HCT116 (cell line): ENCODE measurements around the gene SRL. TPM values are rescaled to one million over a fixed set of nuclear protein-coding genes. Genes with fewer than 3 reads are reported as not detected.
"Not testable (repeated sequence)": the region's sequence is repeated elsewhere in the genome, so short reads cannot be mapped to it uniquely, and the experiment has no call there.

Experiments used
- ATAC-seq: fragments of 200-7000 bp; cut with Tn5 transposase; 2 replicates; pipeline ENCODE4 v1.9.1; 2020; ENCODE audit warnings: mild to moderate bottlenecking, moderate library complexity
- BruUV-seq: library from RNA; stranded (reverse); fragments of 400-500 nt; replicated peaks from 2 replicates; lab custom pipeline; 2021; lab: Mats Ljungman, UMichigan
- CTCF ChIA-PET: fragments of 300-600 bp; sonication (Branson Sonifier 250); formaldehyde crosslinking; loops from one replicate; lab custom pipeline; 2021; ENCODE audit warnings: antibody characterized with exemption; lab: Charles Lee
- POLR2A ChIA-PET: fragments of 300-600, 350-600 bp; sonication (Branson Sonifier 250); formaldehyde crosslinking; loops from one replicate; lab custom pipeline; 2021; ENCODE audit warnings: antibody characterized with exemption; lab: Charles Lee
- RAD21 ChIA-PET, 2 experiments: fragments of 300-600 bp; sonication (Branson Sonifier 250); formaldehyde crosslinking; loops; one replicate each; lab custom pipeline; 2023; ENCODE audit warnings: low total read pairs in 2 of 2; ENCODE audit not compliant: uncharacterized antibody in 2 of 2, unreplicated experiment in 2 of 2, low non-redundant PET in 1 of 2; lab: Charles Lee
- DNase-seq: peaks from one replicate; pipeline ENCODE4 v3.0.0-alpha.2; 2010; ENCODE audit warnings: low read depth, low spot score
- H2AFZ ChIP-seq: fragments of 200-600 bp; shearing (Covaris generic), sonication (generic); 2 replicates; pipeline ENCODE4 v1.6.1; 2017; ENCODE audit warnings: low read depth, mixed run types, mixed read lengths, antibody characterized with exemption, low read length; ENCODE audit not compliant: poor library complexity, severe bottlenecking
- H3K27ac ChIP-seq: 2 replicates; pipeline ENCODE4 v1.5.1; 2012; ENCODE audit warnings: low read depth, low read length
- H3K27me3 ChIP-seq: fragments of 200-600 bp; sonication (generic); 2 replicates; pipeline ENCODE4 v1.6.1; 2016; ENCODE audit warnings: mixed run types, low read length, mixed read lengths; ENCODE audit not compliant: insufficient read depth
- H3K36me3 ChIP-seq, 2 experiments: fragments of 200-500 bp in 1 of 2; fragments of 200-600 bp in 1 of 2; sonication (Bioruptor generic) in 1 of 2; sonication (generic) in 1 of 2; 2 replicates each; pipeline versions ENCODE4 v1.5.1 to v1.6.1; 2014 to 2016; ENCODE audit warnings: low read length in 2 of 2, inconsistent platforms in 1 of 2, mixed read lengths in 1 of 2, mixed run types in 1 of 2; ENCODE audit not compliant: insufficient read depth in 2 of 2, control insufficient read depth in 1 of 2
- H3K4me1 ChIP-seq, 2 experiments: fragments of 200-600 bp in 1 of 2; sonication (generic) in 1 of 2; 2 replicates each; pipeline versions ENCODE4 v1.5.1 to v1.6.1; 2012 to 2017; ENCODE audit warnings: low read length in 2 of 2, inconsistent platforms in 1 of 2, mild to moderate bottlenecking in 1 of 2, mixed read lengths in 1 of 2, mixed run types in 1 of 2, moderate library complexity in 1 of 2; ENCODE audit not compliant: insufficient read depth in 2 of 2, control insufficient read depth in 1 of 2
- H3K4me2 ChIP-seq: fragments of 200-600 bp; sonication (generic); 2 replicates; pipeline ENCODE4 v1.6.1; 2017; ENCODE audit warnings: mixed run types, low read length, mixed read lengths
- H3K4me3 ChIP-seq, 2 experiments: fragments of 200-600 bp in 1 of 2; sonication (generic) in 1 of 2; replicated peaks in 1 of 2; 2 replicates each; pipeline ENCODE4 v1.5.1; 2011 to 2016; ENCODE audit warnings: low read length in 2 of 2, control low read depth in 1 of 2, low read depth in 1 of 2, mild to moderate bottlenecking in 1 of 2, mixed read lengths in 1 of 2, mixed run types in 1 of 2
- H3K79me2 ChIP-seq: fragments of 200-600 bp; sonication (generic); 2 replicates; pipeline ENCODE4 v1.6.1; 2017; ENCODE audit warnings: mild to moderate bottlenecking, mixed run types, low read length, moderate library complexity, mixed read lengths; ENCODE audit not compliant: insufficient read depth
- H3K9ac ChIP-seq: fragments of 200-600 bp; sonication (generic); 2 replicates; pipeline ENCODE4 v1.6.1; 2016; ENCODE audit warnings: low read length, mixed read lengths
- H3K9me2 ChIP-seq: fragments of 200-600 bp; sonication (generic), shearing (Covaris generic); 2 replicates; pipeline ENCODE4 v1.6.1; 2017; ENCODE audit warnings: mixed run types, mild to moderate bottlenecking, moderate library complexity; ENCODE audit not compliant: insufficient read depth
- H3K9me3 ChIP-seq, 2 experiments: fragments of 200-500 bp in 1 of 2; fragments of 200-600 bp in 1 of 2; sonication (Bioruptor generic) in 1 of 2; sonication (generic) in 1 of 2; 2 replicates each; pipeline ENCODE4 v1.6.1; 2014 to 2017; ENCODE audit warnings: low read length in 2 of 2, mixed read lengths in 2 of 2, inconsistent platforms in 1 of 2, low read depth in 1 of 2, mild to moderate bottlenecking in 1 of 2, mixed run types in 1 of 2, moderate library complexity in 1 of 2; ENCODE audit not compliant: control insufficient read depth in 1 of 2, insufficient read depth in 1 of 2
- H4K20me1 ChIP-seq: fragments of 200-600 bp; sonication (generic), shearing (Covaris generic); 2 replicates; pipeline ENCODE4 v1.6.1; 2017; ENCODE audit warnings: mixed run types, mild to moderate bottlenecking, moderate library complexity; ENCODE audit not compliant: insufficient read depth
- ELF1 ChIP-seq: IDR thresholded peaks from 2 replicates; pipeline ENCODE4 v1.6.1; 2012; ENCODE audit warnings: low read depth, borderline replicate concordance
- EZH2phosphoT487 ChIP-seq: fragments of 200-600 bp; IDR thresholded peaks from 2 replicates; pipeline ENCODE4 v1.6.1; 2018; ENCODE audit warnings: antibody characterized with exemption, borderline replicate concordance
- RAD21 ChIP-seq: IDR thresholded peaks from 2 replicates; pipeline ENCODE4 v1.6.1; 2012; ENCODE audit warnings: low read depth, mild to moderate bottlenecking
- ZNF274 ChIP-seq: fragments of 200-500 bp; sonication (Bioruptor generic); IDR thresholded peaks from 2 replicates; pipeline ENCODE4 v1.6.1; 2014; ENCODE audit warnings: mild to moderate bottlenecking, low read depth, low read length, inconsistent platforms
- intact Hi-C: fragments of 100-400 bp; cut with micrococcal nuclease; formaldehyde crosslinking; loops from 2 replicates; pipeline ENCODE4 v1.10.0; 2022
- total RNA-seq: library from RNA; stranded (reverse); gene quantifications from one replicate; pipeline ENCODE4 v1.2.1, GENCODE V29; 2021; ENCODE audit not compliant: unreplicated experiment
- TF ChIP-seq, protein P1 (sequence below), 3 experiments: fragments of 200-600 bp in 1 of 3; sonication (generic) in 1 of 3; IDR thresholded peaks in 2 of 3; conservative IDR thresholded peaks in 1 of 3; 2 replicates each; pipeline ENCODE4 v1.5.1; 2012 to 2017; ENCODE audit warnings: low read depth in 2 of 3, low read length in 2 of 3, antibody characterized with exemption in 1 of 3, borderline replicate concordance in 1 of 3, control low read depth in 1 of 3, mild to moderate bottlenecking in 1 of 3, mixed read lengths in 1 of 3, mixed run types in 1 of 3, moderate library complexity in 1 of 3; ENCODE audit not compliant: insufficient read depth in 1 of 3

The SRL gene
- total RNA-seq, 1 experiment from 2014 or later, result not detected

DNA sequence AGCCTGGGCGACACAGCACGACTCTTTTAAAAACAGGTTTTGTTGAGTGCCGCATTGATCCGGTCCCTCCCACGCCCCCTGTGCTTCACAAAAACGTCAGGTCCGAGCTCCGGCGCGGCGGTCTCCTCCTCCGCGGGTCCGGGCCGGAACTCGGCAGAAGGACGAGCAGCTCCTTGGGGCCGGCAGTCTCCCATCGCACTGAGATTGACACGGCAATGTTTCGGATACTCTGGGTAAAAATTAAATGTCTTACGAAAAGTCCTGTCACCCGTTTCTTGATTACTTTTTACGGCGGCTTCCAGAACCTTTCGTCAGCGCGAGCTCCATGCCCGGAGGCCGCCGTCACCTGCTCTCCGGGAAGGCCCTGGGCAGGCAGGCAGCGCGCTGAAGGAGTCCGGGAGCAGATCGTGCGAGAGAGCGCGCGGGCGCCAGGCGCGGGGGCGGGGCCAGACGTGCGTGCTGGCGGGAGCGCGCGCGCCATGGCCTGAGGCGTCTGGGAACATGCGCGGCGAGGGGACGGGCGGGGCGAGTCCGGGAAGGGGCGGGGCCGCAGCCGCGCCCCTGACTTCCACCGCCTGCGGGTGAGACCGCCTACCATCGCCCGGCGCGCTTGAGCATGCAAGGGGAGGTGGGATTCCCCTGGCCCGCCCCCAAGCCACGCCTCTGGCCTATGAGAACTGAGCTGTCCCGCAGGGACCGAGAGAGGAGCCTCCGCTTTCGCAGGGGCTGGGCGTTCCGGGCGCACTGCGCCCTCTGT, 11.7 kb upstream of the SRL start (continued):
- TF ChIP-seq, protein P1, sequence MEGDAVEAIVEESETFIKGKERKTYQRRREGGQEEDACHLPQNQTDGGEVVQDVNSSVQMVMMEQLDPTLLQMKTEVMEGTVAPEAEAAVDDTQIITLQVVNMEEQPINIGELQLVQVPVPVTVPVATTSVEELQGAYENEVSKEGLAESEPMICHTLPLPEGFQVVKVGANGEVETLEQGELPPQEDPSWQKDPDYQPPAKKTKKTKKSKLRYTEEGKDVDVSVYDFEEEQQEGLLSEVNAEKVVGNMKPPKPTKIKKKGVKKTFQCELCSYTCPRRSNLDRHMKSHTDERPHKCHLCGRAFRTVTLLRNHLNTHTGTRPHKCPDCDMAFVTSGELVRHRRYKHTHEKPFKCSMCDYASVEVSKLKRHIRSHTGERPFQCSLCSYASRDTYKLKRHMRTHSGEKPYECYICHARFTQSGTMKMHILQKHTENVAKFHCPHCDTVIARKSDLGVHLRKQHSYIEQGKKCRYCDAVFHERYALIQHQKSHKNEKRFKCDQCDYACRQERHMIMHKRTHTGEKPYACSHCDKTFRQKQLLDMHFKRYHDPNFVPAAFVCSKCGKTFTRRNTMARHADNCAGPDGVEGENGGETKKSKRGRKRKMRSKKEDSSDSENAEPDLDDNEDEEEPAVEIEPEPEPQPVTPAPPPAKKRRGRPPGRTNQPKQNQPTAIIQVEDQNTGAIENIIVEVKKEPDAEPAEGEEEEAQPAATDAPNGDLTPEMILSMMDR (IDR thresholded peaks at IDR 0.05 in 2 of 3, conservative IDR thresholded peaks at IDR 0.05 in 1 of 3; ENCODE audit: borderline replicate concordance in 1 of 3, insufficient read depth in 1 of 3, low read depth in 2 of 3, low read length in 2 of 3), result no peak
- no peak for TF ChIP-seq ZNF274
- no peak for TF ChIP-seq ELF1
- no peak for TF ChIP-seq EZH2phosphoT487
- TF ChIP-seq RAD21, result peak; percentile 99
- TF ChIP-seq, all 23 proteins: peak for 10

DNA sequence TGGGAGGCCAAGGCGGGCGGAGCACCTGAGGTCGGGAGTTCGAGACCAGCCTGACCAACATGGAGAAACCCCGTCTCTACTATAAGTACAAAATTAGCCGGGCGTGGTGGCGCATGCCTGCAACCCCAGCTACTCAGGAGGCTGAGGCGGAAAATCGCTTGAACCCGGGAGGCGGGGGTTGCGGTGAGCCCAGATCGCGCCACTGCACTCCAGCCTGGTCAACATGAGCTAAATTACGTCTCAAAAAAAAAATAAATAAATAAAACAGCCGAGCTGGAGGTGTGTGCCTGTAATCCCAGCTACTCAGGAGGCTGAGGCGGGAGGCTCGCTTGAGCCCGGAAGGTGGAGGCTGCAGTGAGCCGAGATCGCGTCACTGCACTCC, 11.1 kb upstream of the SRL start:
- intact Hi-C loops, result loop anchor here (5.0 kb wide), 2 partner anchors 71 to 116 kb away; no protein-coding TSS in a partner anchor
- not testable (repeated sequence) for H3K79me2 ChIP-seq, H3K9me3 ChIP-seq, H3K4me1 ChIP-seq, H3K36me3 ChIP-seq, H2AFZ ChIP-seq, H3K27me3 ChIP-seq, DNase-seq, BruUV-seq, H4K20me1 ChIP-seq, H3K9me2 ChIP-seq, ATAC-seq
- H3K4me2 ChIP-seq, result peak overlapping the region; percentile 76
- H3K27ac ChIP-seq, result peak overlapping the region; percentile 81
- ChIA-PET RAD21 (interaction anchor here (1.2 to 2.1 kb wide), 3 partner anchors 53 to 270 kb away, joined by 8 to 15 read pairs (median 8); no protein-coding TSS in a partner anchor), CTCF (interaction anchor here (1.1 to 3.3 kb wide), 19 partner anchors 8 to 559 kb away, joined by 3 to 57 read pairs (median 10); partner anchors contain the start of gene TFAP4), POLR2A (interaction anchor here (0.6 to 1.9 kb wide), 9 partner anchors 7 to 1225 kb away, joined by 3 to 8 read pairs (median 5); partner anchors contain the start of genes GLIS2 and TFAP4)
- peak overlapping the region; percentile 68 to 84 for H3K4me3 ChIP-seq
- H3K9ac ChIP-seq, result peak overlapping the region; percentile 78
